ENCODE results near the gene PDE4D. TPM values are rescaled to one million over a fixed set of nuclear protein-coding genes. Genes with fewer than 3 reads are reported as not detected.
"Not testable (repeated sequence)": the region's sequence is repeated elsewhere in the genome, so short reads cannot be mapped to it uniquely, and the experiment has no call there.

The PDE4D gene
- total and polyA plus RNA-seq, 2 donors (not counting 1 experiment from before 2014, with no cell fraction given): 14.9 to 171 TPM

- no peak for ATAC-seq (ENCODE audit: low read depth)
- POLR2A ChIA-PET: no interaction called here
- H3K4me1 Mint-ChIP-seq: no peaks in the 10 kb centered on the region
Measured at GRCh38 chr5:58999804-59000203, 893.7 kb downstream of the PDE4D start.

GRCh38 chr5:58998544-58998943 lies 895.0 kb downstream of the PDE4D start:
- CTCF ChIA-PET: no interaction called here
- DNase-seq: no peak
- H3K4me3 Mint-ChIP-seq: no peak overlapping the region
- no peak for TF ChIP-seq CTCF (IDR thresholded peaks at IDR 0.05)
- no peak for TF ChIP-seq EZH2 (IDR thresholded peaks at IDR 0.05; ENCODE audit: borderline replicate concordance, insufficient read depth, low read depth, low read length, poor library complexity, severe bottlenecking)
- Histone ChIP-seq H2AFZ (ENCODE audit: insufficient read depth, low read depth, low read length, poor library complexity, severe bottlenecking) (no peak overlapping the region), H3K9ac (ENCODE audit: low read length) (no peak overlapping the region), H3K27me3 (replicated peaks in 1 of 4; ENCODE audit: control extremely low read depth in 1 of 4, control insufficient read depth in 3 of 4, insufficient read depth in 4 of 4, low read length in 3 of 4) (no peaks in the 10 kb centered on the region), H3K9me3 (ENCODE audit: control extremely low read depth in 1 of 3, control insufficient read depth in 2 of 3, insufficient read depth in 1 of 3, low read length in 2 of 3) (no peaks in the 10 kb centered on the region), H3K4me2 (replicated peaks; ENCODE audit: low read depth, low read length, poor library complexity, severe bottlenecking) (no peak overlapping the region), H3K79me2 (ENCODE audit: control insufficient read depth, insufficient read depth, low read length) (no peaks in the 10 kb centered on the region), H4K20me1 (ENCODE audit: control insufficient read depth, insufficient read depth, low read length, poor library complexity, severe bottlenecking) (no peaks in the 10 kb centered on the region), H3K27ac (ENCODE audit: low read length in 2 of 2) (no peak overlapping the region), H3K4me1 (ENCODE audit: control insufficient read depth in 2 of 2, insufficient read depth in 2 of 2, low read length in 2 of 2) (no peaks in the 10 kb centered on the region), H3K4me3 (ENCODE audit: control extremely low read depth in 1 of 5, extremely low read depth in 1 of 5, insufficient read depth in 1 of 5, low read depth in 2 of 5, low read length in 4 of 5) (no peak overlapping the region), H3K36me3 (replicated peaks in 1 of 2; ENCODE audit: control extremely low read depth in 1 of 2, control insufficient read depth in 1 of 2, extremely low read depth in 1 of 2, insufficient read depth in 2 of 2, low read length in 1 of 2) (no peaks in the 10 kb centered on the region)
- H3K4me1 Mint-ChIP-seq: no peaks in the 10 kb centered on the region
- no peaks in the 10 kb centered on the region for H3K9me3 Mint-ChIP-seq (ENCODE audit: insufficient read depth)
- intact Hi-C loops (cut with micrococcal nuclease): no loop called here
- no CpG with 5 or more reads among the region's 2 CpGs for WGBS (ENCODE audit: insufficient coverage)
- no peaks in the 10 kb centered on the region for H3K27me3 Mint-ChIP-seq
- POLR2A ChIA-PET: no interaction called here
- no peak overlapping the region for H3K27ac Mint-ChIP-seq
- no peak for ATAC-seq (ENCODE audit: low read depth)

More at GRCh38 chr5:58999804-59000203, 893.7 kb downstream of the PDE4D start:
- no peak overlapping the region for H3K4me3 ChIP-seq (ENCODE audit: control extremely low read depth in 1 of 5, extremely low read depth in 1 of 5, insufficient read depth in 1 of 5, low read depth in 2 of 5, low read length in 4 of 5)
- no peak for DNase-seq
- Mint-ChIP-seq H3K4me3 (no peak overlapping the region), H3K27me3 (no peaks in the 10 kb centered on the region), H3K27ac (no peak overlapping the region), H3K9me3 (ENCODE audit: insufficient read depth) (no peaks in the 10 kb centered on the region)
- H3K36me3 ChIP-seq (replicated peaks in 1 of 2; ENCODE audit: control extremely low read depth in 1 of 2, control insufficient read depth in 1 of 2, extremely low read depth in 1 of 2, insufficient read depth in 2 of 2, low read length in 1 of 2): no peaks in the 10 kb centered on the region
- H3K4me2 ChIP-seq (replicated peaks; ENCODE audit: low read depth, low read length, poor library complexity, severe bottlenecking): no peak overlapping the region
- H3K27ac ChIP-seq (ENCODE audit: low read length in 2 of 2): no peak overlapping the region
- TF ChIP-seq CTCF (IDR thresholded peaks at IDR 0.05) (no peak), EZH2 (IDR thresholded peaks at IDR 0.05; ENCODE audit: borderline replicate concordance, insufficient read depth, low read depth, low read length, poor library complexity, severe bottlenecking) (no peak)
- no peaks in the 10 kb centered on the region for H3K27me3 ChIP-seq (replicated peaks in 1 of 4; ENCODE audit: control extremely low read depth in 1 of 4, control insufficient read depth in 3 of 4, insufficient read depth in 4 of 4, low read length in 3 of 4)
- no peak overlapping the region for H2AFZ ChIP-seq (ENCODE audit: insufficient read depth, low read depth, low read length, poor library complexity, severe bottlenecking)
- no peaks in the 10 kb centered on the region for H3K79me2 ChIP-seq (ENCODE audit: control insufficient read depth, insufficient read depth, low read length)
- H3K9me3 ChIP-seq (ENCODE audit: control extremely low read depth in 1 of 3, control insufficient read depth in 2 of 3, insufficient read depth in 1 of 3, low read length in 2 of 3): no peaks in the 10 kb centered on the region
- WGBS (ENCODE audit: insufficient coverage): 87% methylated on average over 4 of the region's 7 CpGs
- H4K20me1 ChIP-seq (ENCODE audit: control insufficient read depth, insufficient read depth, low read length, poor library complexity, severe bottlenecking): no peaks in the 10 kb centered on the region
- intact Hi-C loops (cut with micrococcal nuclease): no loop called here
- H3K9ac ChIP-seq (ENCODE audit: low read length): no peak overlapping the region
- CTCF ChIA-PET: interaction anchor here (0.9 to 1.0 kb wide), 2 partner anchors 54 to 108 kb away, joined by 3 read pairs; no protein-coding TSS in a partner anchor
- no peaks in the 10 kb centered on the region for H3K4me1 ChIP-seq (ENCODE audit: control insufficient read depth in 2 of 2, insufficient read depth in 2 of 2, low read length in 2 of 2)

- H2AFZ ChIP-seq (ENCODE audit: insufficient read depth, low read depth, low read length, poor library complexity, severe bottlenecking); H3K79me2 ChIP-seq (ENCODE audit: control insufficient read depth, insufficient read depth, low read length); H3K9ac ChIP-seq (ENCODE audit: low read length); H3K9me3 ChIP-seq (ENCODE audit: control extremely low read depth in 1 of 3, control insufficient read depth in 2 of 3, insufficient read depth in 1 of 3, low read length in 2 of 3); H3K27ac ChIP-seq (ENCODE audit: low read length in 2 of 2); H3K27me3 ChIP-seq (replicated peaks in 1 of 4; ENCODE audit: control extremely low read depth in 1 of 4, control insufficient read depth in 3 of 4, insufficient read depth in 4 of 4, low read length in 3 of 4); H3K4me3 ChIP-seq (ENCODE audit: control extremely low read depth in 1 of 5, extremely low read depth in 1 of 5, insufficient read depth in 1 of 5, low read depth in 2 of 5, low read length in 4 of 5); intact Hi-C loops (cut with micrococcal nuclease); CTCF ChIA-PET; H3K27me3 Mint-ChIP-seq; ATAC-seq (ENCODE audit: low read depth); DNase-seq; H4K20me1 ChIP-seq (ENCODE audit: control insufficient read depth, insufficient read depth, low read length, poor library complexity, severe bottlenecking); H3K9me3 Mint-ChIP-seq (ENCODE audit: insufficient read depth); H3K36me3 ChIP-seq (replicated peaks in 1 of 2; ENCODE audit: control extremely low read depth in 1 of 2, control insufficient read depth in 1 of 2, extremely low read depth in 1 of 2, insufficient read depth in 2 of 2, low read length in 1 of 2); H3K4me2 ChIP-seq (replicated peaks; ENCODE audit: low read depth, low read length, poor library complexity, severe bottlenecking); H3K4me1 ChIP-seq (ENCODE audit: control insufficient read depth in 2 of 2, insufficient read depth in 2 of 2, low read length in 2 of 2); H3K4me1 Mint-ChIP-seq; H3K27ac Mint-ChIP-seq; POLR2A ChIA-PET; H3K4me3 Mint-ChIP-seq: not testable (repeated sequence)
- no CpG with 5 or more reads among the region's 3 CpGs for WGBS (ENCODE audit: insufficient coverage)
Measured at GRCh38 chr5:58995779-58996178, 897.7 kb downstream of the PDE4D start.
